Measurements from ENCODE around the gene PPP2R1B. TPM values are rescaled to one million over a fixed set of nuclear protein-coding genes. Genes with fewer than 3 reads are reported as not detected.

The PPP2R1B gene
- total RNA-seq, 6 donors from 2014 or later = 11.3 to 31.8 (median 22.0) TPM

Other genes with a start within 250 kb of the PPP2R1B start
- gene LAYN, start 225.7 kb downstream of the PPP2R1B start, total RNA-seq = 10 to 100 TPM in 4 of 6 donors, 1 to 10 TPM in 2; 3.1 to 46.6 (median 13.9) TPM
- gene SIK2, start 163.9 kb downstream of the PPP2R1B start, total RNA-seq = 10 to 100 TPM; 23.0 to 35.9 (median 27.6) TPM
- gene ALG9, start 105.2 kb upstream of the PPP2R1B start, total RNA-seq = 10 to 100 TPM; 15.7 to 34.8 (median 20.9) TPM
- 1 to 10 TPM in 5 of 6 donors, under 1 TPM in 1; 0.44 to 5.2 (median 2.6) TPM for gene FDXACB1, start 112.8 kb upstream of the PPP2R1B start, total RNA-seq
- gene CFAP68, start 113.2 kb upstream of the PPP2R1B start, total RNA-seq = 10 to 100 TPM in 5 of 6 donors, 1 to 10 TPM in 1; 2.1 to 29.4 (median 19.5) TPM
- 10 to 100 TPM; 21.0 to 79.7 (median 30.2) TPM for gene CRYAB, start 145.4 kb upstream of the PPP2R1B start, total RNA-seq
- 1 to 10 TPM in 3 of 6 donors, under 1 TPM in 1, not detected in 2; 0.61 to 6.5 (median 1.9) TPM for gene HSPB2, start 146.3 kb upstream of the PPP2R1B start, total RNA-seq
- 10 to 100 TPM in 4 of 6 donors, 1 to 10 TPM in 2; 7.1 to 26.7 (median 11.3) TPM for gene C11orf52, start 152.5 kb upstream of the PPP2R1B start, total RNA-seq
- gene DIXDC1, start 171.0 kb upstream of the PPP2R1B start, total RNA-seq = 10 to 100 TPM; 10.9 to 55.5 (median 15.7) TPM

Data from upper lobe of left lung (tissue), 6 donors.